Measurements from ENCODE around the gene TRIM13.
"Not testable (repeated sequence)": the region's sequence is repeated elsewhere in the genome, so short reads cannot be mapped to it uniquely, and the experiment has no call there.

TRIM13 gene

DNA sequence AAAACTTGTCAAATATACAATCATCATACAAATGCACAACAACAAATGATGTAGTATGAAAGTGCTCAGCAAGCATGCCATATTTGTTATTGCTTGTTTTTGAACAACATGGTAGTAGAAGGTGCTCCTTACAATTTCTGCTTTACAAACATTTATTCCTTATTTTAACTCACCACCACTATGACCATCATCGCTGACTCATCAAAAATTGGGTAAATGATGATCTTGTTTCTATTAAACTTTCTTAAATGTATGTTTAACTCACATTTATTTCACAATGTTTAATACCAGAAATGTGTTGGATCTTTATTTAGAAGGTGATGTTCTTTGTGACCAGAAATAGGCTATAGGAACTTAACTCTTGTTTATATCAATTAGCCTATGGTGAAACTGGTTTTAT lies 63.9 kb downstream of the TRIM13 start:
- no peak for DNase-seq (ENCODE audit: low read depth in 3 of 3)

DNA sequence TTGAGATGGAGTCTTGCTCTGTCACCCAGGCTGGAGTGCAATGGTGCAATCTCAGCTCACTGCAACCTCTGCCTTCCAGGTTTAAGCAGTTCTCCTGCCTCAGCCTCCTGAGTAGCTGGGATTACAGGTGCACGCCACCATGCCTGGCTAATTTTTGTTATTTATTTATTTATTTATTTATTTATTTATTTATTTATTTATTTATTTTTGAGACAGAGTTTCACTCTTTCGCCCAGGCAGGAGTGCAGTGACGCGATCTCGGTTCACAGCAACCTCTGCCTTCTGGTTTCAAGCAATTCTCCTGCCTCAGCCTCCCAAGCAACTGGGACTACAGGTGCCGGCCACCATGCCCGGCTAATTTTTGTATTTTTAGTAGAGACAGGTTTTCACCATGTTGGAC lies 65.5 kb downstream of the TRIM13 start:
- DNase-seq (ENCODE audit: low read depth in 3 of 3) = not testable (repeated sequence)

DNA sequence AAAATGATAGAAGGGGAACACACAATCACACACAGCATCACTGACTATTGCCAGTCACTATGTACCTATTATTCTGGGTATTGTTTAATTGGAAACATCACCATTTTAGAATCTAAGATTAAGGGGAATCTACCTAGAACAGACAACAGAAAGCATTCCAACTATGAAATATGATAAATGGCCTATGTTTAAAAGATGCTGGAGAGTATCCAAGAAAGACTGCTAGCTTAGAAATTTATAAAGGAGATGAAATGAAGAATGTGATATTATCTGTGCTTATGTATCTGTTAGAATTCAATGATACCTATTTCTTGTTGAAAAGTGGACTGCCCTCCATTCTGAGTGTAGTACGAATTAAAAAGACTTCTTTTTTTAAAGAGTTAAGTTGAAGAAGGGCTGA lies 68.9 kb downstream of the TRIM13 start:
- no peak for DNase-seq (ENCODE audit: low read depth in 3 of 3)
